H1 (cell line): ENCODE measurements around the gene ERCC6L. TPM values are rescaled to one million over a fixed set of nuclear protein-coding genes. Genes with fewer than 3 reads are reported as not detected.

ENCODE experiments used
- CTCF ChIA-PET: fragments of 300-600 bp; sonication (Branson Sonifier 250); formaldehyde crosslinking; loops from one replicate; lab custom pipeline; 2021; ENCODE audit not compliant: partially characterized antibody; lab: Charles Lee
- POLR2A ChIA-PET: fragments of 300-600 bp; sonication (Branson Sonifier 250); formaldehyde crosslinking; loops from one replicate; lab custom pipeline; 2021; ENCODE audit warnings: inconsistent platforms; ENCODE audit not compliant: partially characterized antibody; lab: Charles Lee
- DNase-seq, 2 experiments: peaks; one replicate each; pipeline versions ENCODE4 v3.0.0 to v3.0.0-alpha.2; 2010 to 2022; ENCODE audit warnings: low spot score in 2 of 2, low read depth in 1 of 2, mixed read lengths in 1 of 2
- FAIRE-seq: peaks from 2 replicates; lab custom pipeline; 2011; peaks lifted over from hg19 to GRCh38; lab: Jason Lieb, UNC
- H2AFZ ChIP-seq: 2 replicates; pipeline ENCODE4 v1.8.1; 2012; ENCODE audit warnings: low read length, inconsistent platforms
- H2AK5ac ChIP-seq: 2 replicates; pipeline ENCODE4 v1.6.1; 2013; ENCODE audit warnings: low read depth, low read length
- H2BK120ac ChIP-seq: replicated peaks from 2 replicates; pipeline ENCODE3; 2013; ENCODE audit warnings: low read depth, low read length, inconsistent platforms
- H2BK12ac ChIP-seq: 2 replicates; pipeline ENCODE4 v1.6.1; 2013; ENCODE audit warnings: low read depth, low read length
- H2BK15ac ChIP-seq: 2 replicates; pipeline ENCODE4 v1.6.1; 2013; ENCODE audit warnings: low read length
- H2BK20ac ChIP-seq: 2 replicates; pipeline ENCODE4 v1.6.1; 2013; ENCODE audit warnings: low read length
- H2BK5ac ChIP-seq: 2 replicates; pipeline ENCODE4 v1.6.1; 2013; ENCODE audit warnings: low read depth, low read length
- H3K14ac ChIP-seq: 2 replicates; pipeline ENCODE4 v1.6.1; 2013; ENCODE audit warnings: inconsistent platforms; ENCODE audit not compliant: insufficient read length
- H3K18ac ChIP-seq: 2 replicates; pipeline ENCODE4 v1.6.1; 2013; ENCODE audit warnings: low read length; ENCODE audit errors: extremely low read depth
- H3K23ac ChIP-seq: 2 replicates; pipeline ENCODE4 v1.6.1; 2013; ENCODE audit warnings: inconsistent platforms; ENCODE audit not compliant: insufficient read length
- H3K23me2 ChIP-seq: 2 replicates; pipeline ENCODE4 v1.6.1; 2013; ENCODE audit warnings: low read depth, low read length
- H3K27ac ChIP-seq: 2 replicates; pipeline ENCODE4 v1.6.1; 2011; ENCODE audit warnings: low read depth, low read length, inconsistent platforms
- H3K27me3 ChIP-seq, 4 experiments: replicated peaks in 1 of 4; 1 replicate in 1 of 4; 2 replicates in 3 of 4; pipeline versions ENCODE4 v1.6.1 to v1.8.1; 2011 to 2013; ENCODE audit warnings: low read length in 3 of 4, mild to moderate bottlenecking in 3 of 4, inconsistent platforms in 2 of 4, mixed read lengths in 2 of 4, moderate library complexity in 1 of 4; ENCODE audit not compliant: control insufficient read depth in 3 of 4, insufficient read depth in 3 of 4; ENCODE audit errors: extremely low read depth in 1 of 4
- H3K36me3 ChIP-seq, 4 experiments: 2 replicates each; pipeline versions ENCODE4 v1.6.1 to v1.8.1; 2011 to 2013; ENCODE audit warnings: mild to moderate bottlenecking in 4 of 4, low read length in 3 of 4, moderate library complexity in 2 of 4, control low read depth in 1 of 4, inconsistent platforms in 1 of 4; ENCODE audit not compliant: insufficient read depth in 4 of 4, control insufficient read depth in 2 of 4
- H3K4ac ChIP-seq: replicated peaks from 2 replicates; pipeline ENCODE3; 2013; ENCODE audit warnings: low read length, low read depth, mixed read lengths, inconsistent platforms; ENCODE audit not compliant: insufficient read length
- H3K4me1 ChIP-seq, 4 experiments: replicated peaks in 1 of 4; 1 replicate in 1 of 4; 2 replicates in 3 of 4; pipeline versions ENCODE4 v1.6.1 to v1.8.1; 2011 to 2013; ENCODE audit warnings: low read length in 3 of 4, inconsistent platforms in 2 of 4, mixed read lengths in 1 of 4; ENCODE audit not compliant: insufficient read depth in 4 of 4, control insufficient read depth in 3 of 4
- H3K4me2 ChIP-seq, 2 experiments: 2 replicates each; pipeline versions ENCODE4 v1.6.1 to v1.8.1; 2011 to 2013; ENCODE audit warnings: low read depth in 2 of 2, low read length in 2 of 2, control low read depth in 1 of 2, inconsistent platforms in 1 of 2, mild to moderate bottlenecking in 1 of 2; ENCODE audit not compliant: insufficient read depth in 1 of 2
- H3K4me3 ChIP-seq, 4 experiments: fragments of 200-600, 300-600 bp in 1 of 4; sonication (generic), shearing (Covaris generic), sonication (Bioruptor Twin) in 1 of 4; 2 replicates each; pipeline versions ENCODE4 v1.5.1 to v1.8.1; 2011 to 2016; ENCODE audit warnings: low read length in 4 of 4, low read depth in 3 of 4, control low read depth in 2 of 4, inconsistent platforms in 2 of 4, mild to moderate bottlenecking in 2 of 4, mixed read lengths in 1 of 4, moderate library complexity in 1 of 4; ENCODE audit not compliant: insufficient read depth in 2 of 4; ENCODE audit errors: extremely low read depth in 1 of 4
- H3K56ac ChIP-seq: replicated peaks from 2 replicates; pipeline ENCODE3; 2013; ENCODE audit warnings: low read depth, mild to moderate bottlenecking, mixed read lengths, low read length, inconsistent platforms; ENCODE audit not compliant: insufficient read length
- H3K79me1 ChIP-seq: 2 replicates; pipeline ENCODE4 v1.6.1; 2013; ENCODE audit warnings: low read depth, low read length, control low read depth
- H3K79me2 ChIP-seq, 2 experiments: 2 replicates each; pipeline versions ENCODE4 v1.6.1 to v1.8.1; 2012 to 2013; ENCODE audit warnings: low read length in 2 of 2, mild to moderate bottlenecking in 2 of 2, inconsistent platforms in 1 of 2; ENCODE audit not compliant: insufficient read depth in 2 of 2, control insufficient read depth in 1 of 2
- H3K9ac ChIP-seq, 4 experiments: replicated peaks in 1 of 4; 1 replicate in 1 of 4; 2 replicates in 3 of 4; pipeline versions ENCODE4 v1.6.1 to v1.8.1; 2011 to 2013; ENCODE audit warnings: low read depth in 3 of 4, low read length in 3 of 4, control low read depth in 2 of 4, mild to moderate bottlenecking in 2 of 4, moderate library complexity in 2 of 4, inconsistent platforms in 1 of 4; ENCODE audit errors: extremely low read depth in 1 of 4
- H3K9me3 ChIP-seq, 2 experiments: 2 replicates each; pipeline versions ENCODE4 v1.6.1 to v1.8.1; 2012 to 2013; ENCODE audit warnings: mild to moderate bottlenecking in 2 of 2, moderate library complexity in 2 of 2, control low read depth in 1 of 2, inconsistent platforms in 1 of 2, low read depth in 1 of 2, low read length in 1 of 2, mixed read lengths in 1 of 2; ENCODE audit not compliant: insufficient read depth in 2 of 2
- H4K20me1 ChIP-seq, 2 experiments: replicated peaks in 1 of 2; 2 replicates each; pipeline versions ENCODE3 to v1.8.1; 2011 to 2013; ENCODE audit warnings: inconsistent platforms in 2 of 2, low read length in 2 of 2, mild to moderate bottlenecking in 1 of 2; ENCODE audit not compliant: insufficient read depth in 2 of 2, control insufficient read depth in 1 of 2
- H4K5ac ChIP-seq: 2 replicates; pipeline ENCODE4 v1.6.1; 2013; ENCODE audit warnings: low read length, low read depth, mixed read lengths, inconsistent platforms; ENCODE audit not compliant: insufficient read length
- H4K8ac ChIP-seq: 2 replicates; pipeline ENCODE4 v1.8.0; 2013; ENCODE audit warnings: mild to moderate bottlenecking, moderate library complexity, low read length, inconsistent platforms; ENCODE audit not compliant: insufficient read depth; ENCODE audit errors: extremely low read depth
- H4K91ac ChIP-seq: replicated peaks from 2 replicates; pipeline ENCODE3; 2013; ENCODE audit warnings: low read length, mixed read lengths, inconsistent platforms; ENCODE audit not compliant: insufficient read length
- CREB1 ChIP-seq: IDR thresholded peaks from 2 replicates; pipeline ENCODE4 v1.6.1; 2012; ENCODE audit warnings: inconsistent platforms
- MAFK ChIP-seq: IDR thresholded peaks from 2 replicates; pipeline ENCODE4 v1.6.1; 2012; ENCODE audit warnings: low read depth, mild to moderate bottlenecking, improper control_type of control experiment, low read length
- SIX5 ChIP-seq: IDR thresholded peaks from 2 replicates; pipeline ENCODE4 v1.6.1; 2011; ENCODE audit warnings: mild to moderate bottlenecking, low read depth, low read length
- TBP ChIP-seq: IDR thresholded peaks from 2 replicates; pipeline ENCODE4 v1.6.1; 2011; ENCODE audit warnings: low read depth, low read length, improper control_type of control experiment
- WGBS, 2 experiments: shearing (Covaris generic) in 1 of 2; methylation state at CpG; one replicate each; pipeline versions ENCODE4 v1.1.6 to v1.1.7; 2013 to 2015; ENCODE audit warnings: low lambda C conversion rate in 2 of 2, mixed read lengths in 2 of 2, inconsistent platforms in 1 of 2, low coverage in 1 of 2, missing lambda C conversion rate in 1 of 2; ENCODE audit not compliant: insufficient replicate concordance in 2 of 2, insufficient coverage in 1 of 2, insufficient read length in 1 of 2; ENCODE audit errors: extremely low coverage in 1 of 2, missing lambda C conversion rate in 1 of 2; 5-methylcytosine and 5-hydroxymethylcytosine counted together
- polyA plus RNA-seq, 7 experiments: library from polyadenylated mRNA; depleted of rRNA in 3 of 7; stranded (reverse) in 5 of 7; unstranded in 2 of 7; fragments of >200 nt in 5 of 7; fragments of 200-250 nt in 2 of 7; gene quantifications; 1 replicate in 5 of 7; 2 replicates in 1 of 7; 4 replicates in 1 of 7; pipeline versions ENCODE4 v1.2.1 to v1.2.3, GENCODE V29; 2011 to 2013; ENCODE audit warnings: missing spikeins in 2 of 7, mixed read lengths in 2 of 7
- total RNA-seq: library from RNA; stranded (reverse); fragmentation: NEBNext Ultra II Directional; extraction: Animal tissue kit (Norgen Biotek cat#: 25700); gene quantifications from 2 replicates; pipeline ENCODE4 v1.2.1, GENCODE V29; 2021

Gene ERCC6L
- total and polyA plus RNA-seq, 2 of the 8 experiments (the other 6 are each of a cell fraction or from before 2014, with no cell fraction given) = 4.0 to 23.9 TPM

GRCh38 chrX:72272868-72273267, 34.0 kb upstream of the ERCC6L start:
- FAIRE-seq = no peak
- H3K18ac ChIP-seq = no peak overlapping the region
- TF ChIP-seq CREB1 (no peak), SIX5 (no peak), TBP (no peak), MAFK (no peak)
- H3K79me2 ChIP-seq = peaks cover 0 to 28% of the 10 kb centered on the region in 2 experiments; a peak in 3 of 4 replicates
- H3K14ac ChIP-seq = no peak overlapping the region
- DNase-seq = no peak
- H3K4me2 ChIP-seq = no peak overlapping the region
- no peak overlapping the region for H3K23ac ChIP-seq
- no peak overlapping the region for H3K4ac ChIP-seq
- H2BK120ac ChIP-seq = no peak overlapping the region
- no peak overlapping the region for H2BK20ac ChIP-seq
- no peak overlapping the region for H3K56ac ChIP-seq
- no peak overlapping the region for H2BK12ac ChIP-seq
- ChIA-PET POLR2A (interaction anchor here (0.8 to 1.4 kb wide), 2 partner anchors 9 to 33 kb away, joined by 3 to 4 read pairs; no protein-coding TSS in a partner anchor), CTCF (no interaction called here)
- no peaks in the 10 kb centered on the region for H3K9me3 ChIP-seq
- H4K20me1 ChIP-seq = peaks cover 0 to 17% of the 10 kb centered on the region in 2 experiments
- H4K8ac ChIP-seq = no peak overlapping the region
- H2BK5ac ChIP-seq = no peak overlapping the region
- H3K4me1 ChIP-seq = peaks cover 0 to 6% (median 0%) of the 10 kb centered on the region in 4 experiments; a peak in 2 of 7 replicates
- no peak overlapping the region for H2AK5ac ChIP-seq
- no peak overlapping the region for H4K91ac ChIP-seq
- H3K4me3 ChIP-seq = no peak overlapping the region
- no peak overlapping the region for H3K27ac ChIP-seq
- H3K9ac ChIP-seq = no peak overlapping the region
- peaks cover 34 to 82% (median 67%) of the 10 kb centered on the region in 4 experiments for H3K36me3 ChIP-seq
- no peak overlapping the region for H4K5ac ChIP-seq
- no peak overlapping the region for H2AFZ ChIP-seq
- H2BK15ac ChIP-seq = no peak overlapping the region
- peaks cover 6% of the 10 kb centered on the region; the same call in 1 of the 2 replicates for H3K23me2 ChIP-seq
- no peaks in the 10 kb centered on the region for H3K27me3 ChIP-seq
- WGBS, 2 experiments = 96% methylated on average over 2 of the region's 3 CpGs; no CpG with 5 or more reads in 1 of the 2 experiments
- H3K79me1 ChIP-seq = no peaks in the 10 kb centered on the region
